SK-N-SH (cell line): ENCODE results near the gene ZNF197.

Source experiments
- CHD2 ChIP-seq: fragments of 150-350 bp; IDR thresholded peaks from 2 replicates; pipeline ENCODE4 v1.6.1; 2018; ENCODE audit warnings: low read length; ENCODE audit not compliant: partially characterized antibody
- CTCF ChIP-seq: fragments of 200-600 bp; sonication (generic); IDR thresholded peaks from 2 replicates; pipeline ENCODE4 v1.6.1; 2017; ENCODE audit warnings: antibody characterized with exemption, mild to moderate bottlenecking, moderate library complexity
- MAX ChIP-seq: IDR thresholded peaks from 2 replicates; pipeline ENCODE4 v1.4.0; 2012; ENCODE audit warnings: low read depth
- MXI1 ChIP-seq: IDR thresholded peaks from 2 replicates; pipeline ENCODE4 v1.6.1; 2012; ENCODE audit warnings: mild to moderate bottlenecking, low read depth, low read length, improper control_type of control experiment
- PBX3 ChIP-seq: IDR thresholded peaks from 2 replicates; pipeline ENCODE4; 2012
- POLR2AphosphoS5 ChIP-seq: IDR thresholded peaks from 2 replicates; pipeline ENCODE4 v1.6.1; 2012; ENCODE audit warnings: low read depth, low read length
- REST ChIP-seq: IDR thresholded peaks from 2 replicates; pipeline ENCODE4 v1.6.1; 2012; ENCODE audit warnings: mild to moderate bottlenecking, low read depth, low read length, moderate library complexity
- TEAD4 ChIP-seq: IDR thresholded peaks from 2 replicates; pipeline ENCODE4 v1.4.0; 2012; ENCODE audit warnings: mild to moderate bottlenecking, borderline replicate concordance; ENCODE audit not compliant: insufficient read depth
- YY1 ChIP-seq: IDR thresholded peaks from 2 replicates; pipeline ENCODE4 v1.4.0; 2012; ENCODE audit warnings: low read depth, mild to moderate bottlenecking

GRCh38 chr3:44680921-44681455 is 56.2 kb downstream of the ZNF197 start:
- TF ChIP-seq CTCF: no peak
- no peak for TF ChIP-seq REST
- TF ChIP-seq CHD2: no peak
- TF ChIP-seq MXI1: no peak
- TF ChIP-seq POLR2AphosphoS5: no peak
- no peak for TF ChIP-seq PBX3
- TF ChIP-seq TEAD4: no peak
- TF ChIP-seq MAX: no peak
- TF ChIP-seq YY1: no peak
